Testis (tissue), 2 donors: Measurements from ENCODE around the gene CYB5A.

ENCODE experiments used
- POLR2A ChIP-seq: fragments of 450-650 bp; IDR thresholded peaks from one replicate; pipeline ENCODE4 v1.6.1; 2017; ENCODE audit warnings: antibody characterized with exemption, mild to moderate bottlenecking, moderate library complexity
- TF ChIP-seq, protein P1 (sequence below), 3 experiments: fragments of 450-650 bp in 2 of 3; fragments of 200-600 bp in 1 of 3; sonication (generic) in 1 of 3; IDR thresholded peaks; one replicate each; pipeline ENCODE4 v1.5.1; 2016 to 2019; ENCODE audit warnings: antibody characterized with exemption in 3 of 3, mild to moderate bottlenecking in 2 of 3, moderate library complexity in 1 of 3

DNA sequence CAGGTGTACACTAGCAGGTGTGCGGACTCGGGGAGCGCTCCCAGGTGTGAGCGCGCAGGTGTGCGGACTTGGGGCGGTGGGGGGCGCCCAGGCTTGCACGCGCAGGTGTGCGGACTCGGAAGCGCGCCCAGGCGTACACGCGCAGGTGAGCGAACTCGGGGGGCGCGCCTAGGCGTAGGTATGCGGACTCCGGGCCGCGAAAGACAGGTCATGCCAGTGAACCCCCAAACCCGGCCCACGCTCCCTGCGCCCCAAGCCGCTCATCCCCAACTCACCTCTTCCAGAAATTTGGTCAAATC, 342 bp downstream of the CYB5A start:
- TF ChIP-seq POLR2A: no peak
- TF ChIP-seq, protein P1, sequence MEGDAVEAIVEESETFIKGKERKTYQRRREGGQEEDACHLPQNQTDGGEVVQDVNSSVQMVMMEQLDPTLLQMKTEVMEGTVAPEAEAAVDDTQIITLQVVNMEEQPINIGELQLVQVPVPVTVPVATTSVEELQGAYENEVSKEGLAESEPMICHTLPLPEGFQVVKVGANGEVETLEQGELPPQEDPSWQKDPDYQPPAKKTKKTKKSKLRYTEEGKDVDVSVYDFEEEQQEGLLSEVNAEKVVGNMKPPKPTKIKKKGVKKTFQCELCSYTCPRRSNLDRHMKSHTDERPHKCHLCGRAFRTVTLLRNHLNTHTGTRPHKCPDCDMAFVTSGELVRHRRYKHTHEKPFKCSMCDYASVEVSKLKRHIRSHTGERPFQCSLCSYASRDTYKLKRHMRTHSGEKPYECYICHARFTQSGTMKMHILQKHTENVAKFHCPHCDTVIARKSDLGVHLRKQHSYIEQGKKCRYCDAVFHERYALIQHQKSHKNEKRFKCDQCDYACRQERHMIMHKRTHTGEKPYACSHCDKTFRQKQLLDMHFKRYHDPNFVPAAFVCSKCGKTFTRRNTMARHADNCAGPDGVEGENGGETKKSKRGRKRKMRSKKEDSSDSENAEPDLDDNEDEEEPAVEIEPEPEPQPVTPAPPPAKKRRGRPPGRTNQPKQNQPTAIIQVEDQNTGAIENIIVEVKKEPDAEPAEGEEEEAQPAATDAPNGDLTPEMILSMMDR (IDR thresholded peaks at IDR 0.05): no peak
